M059J (cell line): ENCODE data around the gene SGF29. TPM values are rescaled to one million over a fixed set of nuclear protein-coding genes. Genes with fewer than 3 reads are reported as not detected.
"Not testable (repeated sequence)": the region's sequence is repeated elsewhere in the genome, so short reads cannot be mapped to it uniquely, and the experiment has no call there.

Source experiments
- DNase-seq: peaks from one replicate; pipeline ENCODE4 v3.0.0-alpha.2; 2012; ENCODE audit warnings: low read depth
- total RNA-seq: library from RNA; depleted of rRNA; stranded (reverse); fragments of >200 nt; shearing (Covaris generic); gene quantifications from 2 replicates; pipeline ENCODE4 v1.2.3, GENCODE V29; 2014

The SGF29 gene
- total RNA-seq, 1 experiment from 2014 or later = 16.7 TPM

- no peak for DNase-seq
Observed at GRCh38 chr16:28610595-28611191, 57.0 kb downstream of the SGF29 start.

GRCh38 chr16:28612359-28613280 lies 58.9 kb downstream of the SGF29 start:
- not testable (repeated sequence) for DNase-seq

- DNase-seq = not testable (repeated sequence)
Observed at GRCh38 chr16:28613912-28614311, 60.2 kb downstream of the SGF29 start.

- DNase-seq = not testable (repeated sequence)
Observed at GRCh38 chr16:28614561-28614960, 60.8 kb downstream of the SGF29 start.

- peak; percentile 46 for DNase-seq
Observed at GRCh38 chr16:28615486-28616223, 61.9 kb downstream of the SGF29 start.

- not testable (repeated sequence) for DNase-seq
Observed at GRCh38 chr16:28616224-28616577, 62.5 kb downstream of the SGF29 start.

- DNase-seq = peak; percentile 29
Observed at GRCh38 chr16:28616636-28617035, 62.9 kb downstream of the SGF29 start.

GRCh38 chr16:28617874-28618273 lies 64.2 kb downstream of the SGF29 start:
- DNase-seq = peak; percentile 76

GRCh38 chr16:28620316-28620715 lies 66.6 kb downstream of the SGF29 start:
- not testable (repeated sequence) for DNase-seq

- no peak for DNase-seq
Observed at GRCh38 chr16:28621481-28622155, 67.9 kb downstream of the SGF29 start.

- not testable (repeated sequence) for DNase-seq
Observed at GRCh38 chr16:28622532-28623171, 68.9 kb downstream of the SGF29 start.

- no peak for DNase-seq
Observed at GRCh38 chr16:28623172-28623711, 69.5 kb downstream of the SGF29 start.

GRCh38 chr16:28630905-28631304 lies 77.2 kb downstream of the SGF29 start:
- not testable (repeated sequence) for DNase-seq

GRCh38 chr16:28636093-28636823 lies 82.5 kb downstream of the SGF29 start:
- DNase-seq = peak; percentile 78

- DNase-seq = not testable (repeated sequence)
Observed at GRCh38 chr16:28637765-28638164, 84.0 kb downstream of the SGF29 start, which contains the start of gene NPIPB8. NPIPB8 (plus strand) TSS chr16:28638065; CDS start chr16:28638361, 296 bp downstream.

- peak; percentile 11 for DNase-seq
Observed at GRCh38 chr16:28638359-28638758, 84.6 kb downstream of the SGF29 start.

- DNase-seq = not testable (repeated sequence)
Observed at GRCh38 chr16:28639959-28640358, 86.2 kb downstream of the SGF29 start.
